Epithelial cell of esophagus (primary cell): ENCODE measurements around the gene COG2.

Experiments used
- DNase-seq: peaks from one replicate; pipeline ENCODE4 v3.0.0; 2010; ENCODE audit warnings: low read depth
- H3K4me3 ChIP-seq: 2 replicates; pipeline ENCODE4 v1.5.1; 2011; ENCODE audit warnings: mild to moderate bottlenecking, low read length, control low read depth
- TF ChIP-seq, protein P1 (sequence below): IDR thresholded peaks from 2 replicates; pipeline ENCODE4 v1.5.1; 2011; ENCODE audit warnings: low read depth, mild to moderate bottlenecking, low read length, control low read depth, inconsistent platforms; ENCODE audit not compliant: insufficient read depth; ENCODE audit errors: missing control alignments

The COG2 gene

DNA sequence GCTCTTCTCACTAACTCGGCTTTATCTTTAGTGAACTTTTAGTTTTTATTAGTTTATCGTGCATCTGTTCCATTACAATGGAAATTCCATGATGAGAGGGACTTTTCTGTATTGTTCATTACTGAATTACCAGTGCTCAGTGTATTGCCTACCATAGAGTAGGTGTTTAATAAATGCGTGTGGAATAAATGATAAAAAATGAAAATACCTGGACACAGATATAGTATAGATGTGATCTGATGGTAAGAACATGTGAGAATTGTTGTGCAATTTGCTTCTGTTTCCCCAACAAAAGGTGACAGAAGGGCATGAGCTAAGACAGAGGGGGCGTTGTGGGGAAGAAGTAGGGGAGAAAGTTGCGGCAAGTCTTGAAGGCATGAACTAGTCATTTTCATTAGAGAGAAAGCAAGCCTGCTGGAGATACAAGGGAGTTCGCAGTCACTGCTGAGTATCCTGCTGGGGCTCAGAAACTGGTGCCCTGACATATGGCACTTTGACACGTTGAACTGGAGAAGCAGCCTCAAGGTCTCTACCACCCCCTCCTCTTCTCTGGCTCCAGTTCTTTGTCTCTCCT, 5.6 kb upstream of the COG2 start:
- TF ChIP-seq, protein P1, sequence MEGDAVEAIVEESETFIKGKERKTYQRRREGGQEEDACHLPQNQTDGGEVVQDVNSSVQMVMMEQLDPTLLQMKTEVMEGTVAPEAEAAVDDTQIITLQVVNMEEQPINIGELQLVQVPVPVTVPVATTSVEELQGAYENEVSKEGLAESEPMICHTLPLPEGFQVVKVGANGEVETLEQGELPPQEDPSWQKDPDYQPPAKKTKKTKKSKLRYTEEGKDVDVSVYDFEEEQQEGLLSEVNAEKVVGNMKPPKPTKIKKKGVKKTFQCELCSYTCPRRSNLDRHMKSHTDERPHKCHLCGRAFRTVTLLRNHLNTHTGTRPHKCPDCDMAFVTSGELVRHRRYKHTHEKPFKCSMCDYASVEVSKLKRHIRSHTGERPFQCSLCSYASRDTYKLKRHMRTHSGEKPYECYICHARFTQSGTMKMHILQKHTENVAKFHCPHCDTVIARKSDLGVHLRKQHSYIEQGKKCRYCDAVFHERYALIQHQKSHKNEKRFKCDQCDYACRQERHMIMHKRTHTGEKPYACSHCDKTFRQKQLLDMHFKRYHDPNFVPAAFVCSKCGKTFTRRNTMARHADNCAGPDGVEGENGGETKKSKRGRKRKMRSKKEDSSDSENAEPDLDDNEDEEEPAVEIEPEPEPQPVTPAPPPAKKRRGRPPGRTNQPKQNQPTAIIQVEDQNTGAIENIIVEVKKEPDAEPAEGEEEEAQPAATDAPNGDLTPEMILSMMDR = no peak
- no peak for DNase-seq
- H3K4me3 ChIP-seq = no peak overlapping the region

- no peak for DNase-seq
- no peak overlapping the region for H3K4me3 ChIP-seq
- TF ChIP-seq, protein P1 = no peak
These were observed 2.5 kb upstream of the COG2 start for GRCh38 chr1:230639714-230640209.

- TF ChIP-seq, protein P1 = no peak
- DNase-seq = peak; percentile 42
- no peak overlapping the region for H3K4me3 ChIP-seq
These were observed 935 bp upstream of the COG2 start for GRCh38 chr1:230641346-230641745.

DNA sequence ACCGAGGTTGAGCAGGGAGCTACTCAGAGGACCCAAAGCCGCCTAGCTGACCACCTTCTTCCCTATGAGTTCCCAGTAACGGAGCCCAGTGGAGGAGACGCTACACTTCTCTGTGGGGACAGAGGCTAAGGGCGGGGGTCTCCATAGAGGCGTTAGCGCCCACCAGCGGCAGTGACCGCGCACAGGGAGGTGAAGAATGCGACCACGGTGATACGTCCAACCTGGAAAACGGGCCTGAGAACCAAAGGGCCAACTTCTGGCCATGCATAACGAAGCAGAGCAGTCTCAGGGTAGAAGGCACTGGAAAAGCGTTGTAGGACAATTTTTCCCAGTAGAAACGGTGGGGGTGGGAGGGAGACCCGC, 400 bp upstream of the COG2 start:
- no peak for DNase-seq
- H3K4me3 ChIP-seq = peak overlapping the region; percentile 82
- TF ChIP-seq, protein P1 = no peak

DNA sequence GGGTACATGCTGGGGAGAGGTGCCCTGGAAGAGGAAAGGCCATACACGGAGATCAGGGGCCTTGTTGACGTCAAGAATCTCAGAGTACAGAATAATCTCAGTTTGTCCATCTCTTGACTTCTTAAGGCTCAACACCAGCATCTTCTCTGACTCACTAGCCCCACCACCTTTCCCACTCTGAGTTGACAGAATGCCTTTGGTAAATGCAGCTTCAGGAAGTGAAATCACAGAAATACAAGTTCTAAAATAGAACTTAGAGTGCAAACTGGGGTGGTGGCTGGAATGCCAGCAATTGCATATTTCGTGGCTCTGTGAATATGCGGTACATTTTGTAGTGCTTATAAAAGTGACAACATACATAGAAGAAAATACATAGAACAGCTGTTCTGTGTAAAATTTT, 1.6 kb downstream of the COG2 start:
- peak overlapping the region; percentile 16 for H3K4me3 ChIP-seq
- DNase-seq = peak; percentile 9
- TF ChIP-seq, protein P1 = no peak

DNA sequence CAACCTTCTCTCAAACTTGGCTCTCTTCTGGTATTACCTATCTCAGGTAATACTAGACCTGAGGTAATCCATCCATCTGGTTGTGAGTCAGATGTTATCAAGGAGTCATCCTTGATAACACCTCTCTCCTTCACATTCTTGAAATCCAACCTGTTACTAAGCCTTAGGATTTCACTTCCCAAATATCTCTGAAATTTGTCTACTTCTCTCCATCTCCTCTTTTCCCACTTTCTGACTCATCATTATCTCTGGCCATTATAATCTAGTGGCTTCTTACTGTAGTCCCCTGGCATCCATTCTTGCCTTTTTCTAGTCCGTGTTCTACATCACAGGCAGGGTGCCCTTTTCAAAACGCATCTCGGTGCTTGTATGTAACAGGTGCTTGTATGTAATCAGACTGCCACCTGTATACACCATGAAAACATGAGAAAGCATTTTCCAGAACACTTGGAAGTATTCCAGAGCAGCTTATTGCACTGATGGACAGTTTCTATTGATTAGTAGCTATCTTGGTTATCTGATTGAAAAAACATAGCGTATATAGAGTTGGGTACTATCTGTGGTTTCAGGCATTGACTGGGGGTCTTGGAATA, 4.5 kb downstream of the COG2 start:
- TF ChIP-seq, protein P1 = no peak

GRCh38 chr1:230647321-230647720, 5.0 kb downstream of the COG2 start:
- H3K4me3 ChIP-seq = no peak overlapping the region
- DNase-seq = no peak
- TF ChIP-seq, protein P1 = no peak

More for the DNA sequence above, 4.5 kb downstream of the COG2 start:
- no peak for DNase-seq
- H3K4me3 ChIP-seq = no peak overlapping the region
